Glomerular visceral epithelial cell (primary cell): ENCODE data around the gene TMEM132D.
"Not testable (repeated sequence)": the region's sequence is repeated elsewhere in the genome, so short reads cannot be mapped to it uniquely, and the experiment has no call there.

ENCODE experiments used
- DNase-seq: peaks from one replicate; pipeline ENCODE4 v3.0.0-alpha.2; 2016; ENCODE audit errors: extremely low spot score

TMEM132D gene

DNA sequence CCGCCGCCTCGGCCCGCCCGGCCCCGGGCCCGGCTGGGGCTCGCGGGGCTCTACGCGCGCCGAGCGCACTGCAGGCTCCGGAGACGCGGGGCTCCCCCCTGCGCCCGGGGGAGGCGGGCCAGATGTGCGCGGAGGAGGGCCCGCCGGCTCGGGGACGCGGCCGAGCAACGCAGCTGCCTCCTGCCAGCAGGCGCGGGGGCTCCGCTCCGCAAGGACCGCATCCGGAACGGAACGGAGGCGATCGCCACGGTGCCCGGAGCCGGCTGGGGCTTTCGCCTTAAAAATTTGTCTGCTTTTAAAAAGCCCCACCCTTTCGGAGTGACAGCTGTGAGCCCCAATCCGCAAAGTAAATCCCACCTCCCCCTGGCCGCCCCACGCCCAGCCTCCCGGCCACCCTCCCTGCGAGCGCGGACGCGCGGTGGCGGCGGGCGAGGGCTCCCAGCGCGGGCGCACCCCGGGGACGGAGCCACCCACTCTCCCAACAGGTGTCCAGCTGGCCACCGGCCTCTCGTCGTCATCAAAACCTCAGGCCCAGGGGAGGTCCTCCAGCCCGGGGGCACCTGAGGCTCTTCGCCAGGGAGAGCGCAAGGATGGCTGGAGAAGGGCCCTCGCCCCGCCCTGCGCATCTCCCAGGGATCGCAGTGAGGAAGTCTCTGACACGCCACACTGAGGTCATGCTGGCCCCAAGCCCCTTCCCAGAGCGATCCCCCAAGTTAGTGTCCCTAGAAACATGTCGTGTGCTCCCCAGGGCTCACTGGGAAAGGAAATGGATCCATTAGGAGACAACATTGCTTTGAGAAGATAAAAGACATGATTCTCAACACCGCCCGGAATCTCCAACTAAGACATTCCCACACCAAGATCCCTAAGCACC is at the start of gene TMEM132D:
TSS of gene TMEM132D (minus strand) at position 70 of the 874 bp plus-strand sequence.
- DNase-seq: no peak

DNA sequence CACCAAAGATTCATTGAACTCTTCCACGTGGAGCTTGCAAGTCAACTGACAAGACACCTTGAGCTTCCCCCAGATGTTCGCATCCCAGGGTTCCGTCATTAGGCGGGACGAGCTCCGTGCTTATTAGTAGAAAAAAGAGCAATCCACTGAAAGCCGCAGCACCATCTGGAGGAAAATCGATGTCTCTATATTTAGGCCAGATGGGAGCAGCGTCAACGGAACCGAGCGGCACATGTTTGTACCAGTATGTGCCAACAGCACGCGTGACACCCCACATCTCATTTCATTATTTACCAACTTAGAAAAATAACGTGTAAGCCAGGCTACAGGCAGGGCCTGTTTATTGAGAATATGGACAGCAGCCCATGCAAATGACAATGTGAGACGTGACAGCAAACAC is 45.8 kb upstream of the TMEM132D start:
- DNase-seq: no peak

DNA sequence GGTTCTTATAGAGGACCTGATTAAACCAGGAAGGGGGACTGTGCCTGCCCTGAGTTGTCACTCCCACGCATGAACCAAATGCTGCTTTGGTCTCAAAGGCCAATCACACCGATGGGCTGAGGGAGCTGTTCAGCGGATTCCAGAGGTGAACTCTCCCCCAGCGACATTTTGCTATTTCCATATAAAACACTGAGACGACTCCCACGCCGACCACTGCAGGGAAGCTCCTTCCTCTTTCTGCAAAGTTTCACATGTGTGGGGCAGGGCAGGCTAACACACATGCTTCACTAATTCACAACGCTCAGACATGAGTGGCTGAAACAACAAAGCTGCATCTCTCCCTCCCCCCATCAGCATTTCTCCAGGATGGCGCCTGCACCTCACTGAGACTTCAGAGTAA is 37.8 kb upstream of the TMEM132D start:
- DNase-seq: no peak

DNA sequence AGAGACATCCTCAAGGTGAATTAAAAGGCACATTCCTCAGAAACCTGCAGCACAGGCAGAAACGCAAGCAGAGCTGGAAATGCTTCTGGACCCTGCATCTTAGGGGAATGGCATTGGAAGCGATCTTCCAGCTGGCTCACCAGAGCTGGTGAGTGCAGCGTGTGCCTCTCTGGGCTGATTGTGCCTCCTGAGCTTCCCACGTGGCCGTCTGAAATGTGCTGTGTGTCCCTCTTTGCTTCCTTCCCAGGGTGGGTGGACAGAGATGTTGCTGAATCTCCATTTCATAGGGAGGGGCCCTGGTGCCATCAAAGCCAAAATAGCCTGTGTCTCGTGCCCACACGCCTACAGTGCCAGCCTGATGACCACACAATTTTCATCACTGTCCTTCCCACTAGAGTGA is 34.3 kb upstream of the TMEM132D start:
- DNase-seq: no peak

DNA sequence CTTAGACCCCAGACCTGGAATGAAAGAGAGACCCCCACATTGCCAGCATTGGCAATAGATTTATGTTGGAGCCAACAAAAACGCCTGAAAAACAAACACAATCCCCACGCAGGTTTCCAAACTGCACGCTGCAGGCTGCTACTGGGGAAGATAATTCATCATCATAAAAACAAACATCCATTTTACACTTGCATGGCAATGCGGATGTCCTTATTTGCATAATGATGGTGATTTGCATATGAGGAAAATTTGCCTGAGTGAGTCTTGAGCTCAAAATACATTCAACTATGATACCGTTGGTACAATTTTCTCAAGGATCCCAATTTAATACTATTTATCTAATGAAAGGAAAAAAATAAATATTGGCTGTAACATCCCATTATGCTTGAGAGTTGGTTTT is 33.6 kb upstream of the TMEM132D start:
- no peak for DNase-seq

DNA sequence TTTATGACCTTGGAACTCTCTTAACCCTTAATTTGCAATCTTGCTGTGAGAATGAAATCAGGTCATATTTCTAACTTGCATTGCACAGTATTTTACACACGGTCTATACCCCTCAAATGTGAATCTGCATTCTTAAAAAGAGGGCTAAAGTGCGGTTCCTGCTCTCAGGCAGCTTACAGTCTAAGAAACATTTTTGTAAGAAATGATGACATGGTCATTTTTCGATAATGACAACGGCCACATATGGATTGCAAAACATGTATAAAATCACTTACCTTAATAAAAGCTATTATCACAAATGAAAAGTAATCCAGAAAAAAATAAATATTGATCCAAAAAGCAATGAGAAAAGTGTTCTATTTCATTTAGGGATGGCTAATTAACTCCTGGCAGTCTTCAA is 24.8 kb upstream of the TMEM132D start:
- no peak for DNase-seq

DNA sequence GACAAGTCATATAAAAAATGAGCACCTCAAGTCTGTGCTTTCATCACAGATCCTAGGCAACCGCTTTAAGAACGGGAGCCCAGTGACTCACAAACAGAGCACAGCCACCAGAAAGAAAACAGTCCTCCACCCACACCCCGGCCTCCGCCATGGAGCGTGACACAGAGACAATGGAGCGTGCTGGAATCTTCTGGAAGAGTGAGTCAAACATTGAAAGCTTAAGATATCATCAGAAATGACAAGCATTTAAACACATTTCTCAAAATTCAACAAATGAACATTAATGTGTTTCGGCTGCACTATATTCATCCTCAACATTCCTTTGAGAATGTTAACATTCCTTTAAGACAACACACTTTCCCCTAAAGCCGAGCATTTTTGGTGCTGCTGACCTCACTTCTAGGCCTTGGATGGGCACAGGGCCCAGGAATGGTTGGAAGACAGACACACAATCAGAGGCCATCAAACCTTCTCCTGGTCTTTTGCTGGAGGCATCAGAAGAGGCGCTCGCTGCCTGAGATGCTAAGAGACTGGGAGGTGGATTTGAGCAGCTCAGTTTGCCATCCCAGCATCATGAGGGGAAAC is 23.6 kb upstream of the TMEM132D start:
- no peak for DNase-seq

DNA sequence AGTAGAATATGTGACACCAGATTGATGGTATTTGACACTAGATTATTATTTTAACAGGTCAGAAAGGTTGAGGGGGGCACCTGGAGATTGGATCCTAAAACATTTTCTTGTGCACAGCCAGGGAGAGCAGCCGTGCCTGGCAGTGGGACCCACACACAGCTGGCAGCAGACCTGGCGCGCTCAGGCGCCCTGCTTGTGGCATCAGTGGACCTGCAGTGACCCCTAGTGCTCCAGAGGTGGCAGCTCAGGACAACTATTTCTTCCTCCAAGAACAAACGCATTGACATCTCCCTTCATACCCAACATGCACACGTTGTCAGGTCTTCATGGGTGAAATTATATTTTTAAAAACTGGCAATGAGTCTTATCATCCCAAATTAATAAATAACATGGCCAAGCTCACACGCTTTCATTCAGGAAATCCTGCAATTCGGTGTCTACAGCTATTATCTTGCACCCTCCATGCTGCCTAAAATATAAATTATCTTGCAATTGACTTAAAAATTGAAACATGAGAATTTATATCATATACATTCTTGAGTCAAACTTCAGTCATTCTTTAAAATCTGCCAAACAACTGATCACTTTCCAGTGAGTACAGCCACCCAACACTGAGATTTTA is 7.7 kb upstream of the TMEM132D start:
- no peak for DNase-seq

DNA sequence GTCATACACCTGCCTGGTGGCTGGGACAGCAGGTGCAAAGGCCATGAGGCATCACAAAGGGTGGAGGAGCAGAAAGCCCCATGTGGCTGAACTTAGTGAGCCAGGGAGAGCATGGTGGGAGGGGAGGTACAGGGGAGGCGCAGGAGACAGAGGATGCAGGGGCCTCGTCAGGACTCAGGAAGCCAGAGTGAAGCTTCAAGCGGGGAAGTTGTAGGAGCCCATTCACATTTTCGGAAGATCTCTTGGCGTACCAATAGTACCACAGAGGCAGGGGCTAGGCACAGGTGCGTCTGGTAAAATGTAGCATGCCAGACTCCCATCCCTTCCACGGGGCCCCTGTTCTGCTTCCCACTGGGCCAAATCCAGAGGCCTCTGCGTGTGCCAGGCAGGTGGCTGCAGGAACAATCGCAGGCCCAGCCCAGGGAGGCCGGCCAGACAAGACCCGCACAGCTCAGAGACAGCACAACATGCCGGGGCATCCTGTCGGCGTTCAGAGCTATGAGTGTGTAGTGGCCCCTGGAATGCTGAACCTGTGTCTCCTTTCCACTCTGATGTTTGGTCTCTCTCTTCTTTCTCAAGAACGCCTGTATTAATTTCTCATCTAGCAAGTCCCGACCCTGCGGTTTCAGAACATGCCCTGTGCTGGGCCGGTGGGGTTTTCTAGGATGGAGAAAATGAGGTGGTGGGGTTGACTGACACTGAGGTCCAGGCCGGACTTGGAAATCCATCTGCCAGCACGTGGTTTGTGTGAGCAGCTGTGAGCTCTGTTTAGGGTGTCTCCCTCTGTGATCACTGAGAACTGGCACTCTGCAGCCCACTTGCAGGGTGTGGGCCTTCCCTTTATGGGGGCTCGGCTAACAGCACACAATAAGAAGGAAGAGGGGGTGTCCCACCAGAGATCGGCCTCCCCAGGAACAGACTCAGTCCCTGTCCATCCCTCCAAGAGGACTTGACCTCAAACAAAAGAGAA is 5.5 kb upstream of the TMEM132D start:
- DNase-seq: no peak

DNA sequence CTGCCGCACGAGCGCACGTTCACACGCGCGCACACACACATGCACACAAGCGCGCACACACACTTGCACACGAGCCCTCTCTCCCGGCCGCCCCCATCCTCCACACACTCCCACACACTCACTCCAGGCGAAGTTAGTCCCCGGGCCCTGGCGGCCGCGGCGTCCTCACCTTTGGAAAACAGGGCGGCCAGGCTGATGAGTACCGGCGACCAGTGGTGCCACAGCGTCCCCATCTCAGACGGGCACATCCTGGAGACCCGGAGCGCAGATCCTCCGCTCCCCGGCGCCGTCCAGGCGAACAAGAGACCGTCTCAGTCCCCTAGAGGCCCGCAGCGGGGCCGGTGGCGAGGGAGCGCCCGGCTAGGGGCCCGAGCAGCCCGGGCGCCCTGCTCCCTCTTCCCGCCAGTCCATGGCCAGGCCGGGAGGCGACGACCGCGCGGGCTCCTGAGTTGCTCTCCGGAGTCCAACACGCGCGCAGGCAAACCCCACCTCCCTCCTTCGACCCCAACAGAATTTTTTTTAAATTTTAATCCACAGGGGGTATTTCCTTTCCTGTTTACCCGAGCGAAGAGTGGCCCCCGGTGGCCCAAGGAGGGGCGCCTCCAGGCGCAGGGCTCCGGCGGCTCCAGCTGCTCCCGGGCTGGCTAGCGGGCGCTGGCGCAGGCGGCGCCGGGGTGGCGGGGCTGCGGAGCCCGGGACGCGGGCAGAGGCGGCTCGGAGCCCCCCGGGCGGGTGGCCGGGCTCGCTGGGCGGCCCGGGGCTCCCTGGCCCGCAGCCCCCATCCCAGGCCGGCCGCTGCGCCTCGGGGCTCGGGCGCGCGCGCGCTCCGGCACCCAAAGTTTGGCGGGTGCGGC is 506 bp downstream of the TMEM132D start:
- DNase-seq: no peak

DNA sequence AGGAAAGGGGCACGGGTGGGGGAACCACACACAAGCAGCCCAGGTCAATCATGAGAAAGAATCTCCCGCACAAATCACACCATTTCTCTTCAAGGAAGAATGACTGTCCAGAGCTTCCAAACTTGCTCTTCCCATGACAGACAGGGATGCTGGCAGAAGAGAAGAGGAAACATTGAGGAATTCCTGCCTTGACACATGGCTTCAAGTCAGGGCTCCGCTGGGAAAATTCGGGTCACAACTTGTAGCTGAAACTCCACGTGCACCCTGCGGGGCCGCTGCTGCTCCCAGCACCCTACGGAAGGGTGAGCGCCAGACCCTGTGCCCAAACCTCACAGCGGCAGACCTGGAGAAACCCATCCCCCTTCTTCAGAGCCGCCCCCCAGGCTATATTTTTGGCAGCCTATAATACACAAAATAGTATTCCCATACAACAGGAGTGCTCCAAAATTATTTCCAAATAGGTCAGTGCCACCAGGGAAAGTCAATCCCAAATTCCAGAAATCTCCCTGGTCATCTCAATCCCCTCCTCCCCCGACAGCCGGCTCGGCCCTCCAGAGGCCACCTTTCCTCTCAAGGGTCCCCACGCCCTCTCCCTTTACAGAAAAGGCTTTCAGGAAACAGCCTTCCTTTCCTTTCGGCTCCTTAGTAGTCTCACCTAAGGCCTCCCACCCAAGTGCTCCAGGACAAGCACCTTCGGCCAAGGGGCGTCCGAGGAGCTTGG is 1.3 kb downstream of the TMEM132D start:
- no peak for DNase-seq

DNA sequence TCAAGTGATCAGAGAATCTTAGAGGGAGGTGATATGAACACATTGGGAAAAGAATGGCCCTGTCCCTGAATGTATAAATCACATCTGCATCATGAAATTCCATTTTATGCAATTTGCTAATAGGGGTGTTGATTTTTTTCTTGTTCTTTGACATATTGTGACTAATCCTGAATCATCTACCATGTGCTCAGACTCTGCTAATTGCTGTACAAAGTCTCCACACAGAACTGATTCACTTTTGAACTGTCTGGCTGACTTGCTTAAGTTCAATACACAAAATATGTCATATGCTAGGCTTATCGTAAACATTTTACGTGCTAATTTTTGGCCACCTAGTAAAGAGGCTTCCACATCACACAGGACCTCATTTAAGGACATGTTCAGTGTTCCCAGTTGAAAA is 2.6 kb downstream of the TMEM132D start:
- no peak for DNase-seq

DNA sequence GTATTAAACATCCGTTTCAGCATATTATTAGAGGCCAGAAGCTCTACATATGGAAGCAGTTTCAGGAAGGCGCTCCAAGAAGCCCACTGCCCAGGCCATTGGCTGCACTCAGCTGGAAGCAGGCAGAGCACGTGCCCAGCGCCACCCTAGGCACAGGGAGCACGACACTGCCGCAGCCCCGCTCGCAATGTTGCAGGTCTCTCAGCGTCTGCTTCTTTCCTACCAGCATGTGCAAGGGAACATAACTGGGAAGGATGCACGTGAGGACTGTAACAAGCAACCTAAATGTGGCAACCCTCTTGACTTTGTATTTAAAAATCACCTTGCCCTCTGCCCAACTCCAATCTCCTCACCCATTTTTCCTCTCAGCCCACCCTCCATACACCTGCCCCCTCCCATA is 3.5 kb downstream of the TMEM132D start:
- no peak for DNase-seq

DNA sequence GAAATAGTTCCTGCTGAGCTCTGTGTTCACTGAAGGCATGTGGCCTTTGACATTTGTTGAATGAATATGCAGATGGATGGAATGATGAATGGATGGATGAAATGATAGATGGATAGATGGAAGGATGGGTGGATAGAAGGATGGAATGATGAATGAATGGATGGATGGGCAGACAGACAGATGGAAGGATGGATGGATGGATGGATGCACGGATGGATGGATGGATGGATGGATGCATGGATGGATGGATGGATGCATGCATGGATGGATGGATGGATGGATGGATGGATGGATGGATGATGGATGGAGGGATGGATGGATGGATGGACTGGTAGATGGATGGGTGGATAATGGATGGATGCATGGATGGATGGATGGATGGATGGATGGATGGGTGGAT is 4.8 kb downstream of the TMEM132D start:
- DNase-seq: not testable (repeated sequence)

DNA sequence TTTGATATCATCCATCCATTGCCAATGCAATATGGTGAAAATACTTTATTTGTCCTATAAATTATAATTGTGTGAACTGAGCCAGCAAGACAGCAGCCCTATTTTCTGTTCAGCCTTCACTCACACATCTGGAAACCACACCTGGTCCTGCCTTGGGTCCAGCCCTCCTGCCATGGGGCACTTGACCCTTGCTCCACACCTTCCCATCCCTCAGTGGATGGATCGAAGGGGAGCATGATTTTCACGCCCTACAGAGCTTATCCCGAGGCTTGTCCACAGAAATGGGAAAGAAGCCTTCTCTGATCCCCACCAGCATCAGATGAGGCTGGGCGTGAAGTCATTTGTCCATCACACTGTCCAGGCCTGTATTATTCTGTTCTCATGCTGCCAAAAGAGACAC is 10.1 kb downstream of the TMEM132D start:
- no peak for DNase-seq

DNA sequence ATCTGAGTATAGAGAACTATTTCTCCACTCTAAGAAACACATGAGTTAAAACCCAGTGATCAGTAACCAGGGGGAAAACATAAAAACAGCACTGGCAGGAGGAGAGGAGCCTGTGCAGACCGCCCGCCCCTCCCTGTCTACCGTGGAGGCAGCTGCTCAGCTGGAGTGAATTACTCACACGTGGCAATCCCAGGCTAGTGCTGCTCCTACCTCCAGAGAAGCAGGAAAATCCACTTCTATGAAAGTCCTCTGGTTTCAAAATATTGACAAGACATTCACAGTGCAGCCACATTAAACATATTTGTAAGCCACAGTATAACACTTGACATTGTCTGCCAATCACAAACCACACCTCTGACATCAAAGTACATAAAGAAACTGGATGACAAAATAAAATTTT is 16.7 kb downstream of the TMEM132D start:
- DNase-seq: no peak

DNA sequence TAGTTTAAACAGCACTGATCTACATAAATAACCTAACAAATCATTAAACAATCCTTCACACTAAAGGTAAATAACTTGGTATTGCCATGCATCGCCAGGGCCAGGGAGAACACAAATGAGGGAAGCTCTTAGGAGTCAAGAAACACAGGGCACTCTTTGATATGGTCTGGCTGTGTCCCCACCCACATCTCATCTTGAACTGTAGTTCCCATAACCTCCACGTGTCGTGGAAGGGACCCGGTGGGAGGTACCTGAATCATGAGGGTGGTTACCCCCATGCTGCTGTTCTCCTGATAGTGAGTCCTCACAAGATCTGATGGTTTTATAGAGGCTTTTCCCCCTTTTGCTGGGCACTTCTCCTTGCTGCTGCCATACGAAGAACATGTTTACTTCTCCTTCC is 17.3 kb downstream of the TMEM132D start:
- DNase-seq: no peak

DNA sequence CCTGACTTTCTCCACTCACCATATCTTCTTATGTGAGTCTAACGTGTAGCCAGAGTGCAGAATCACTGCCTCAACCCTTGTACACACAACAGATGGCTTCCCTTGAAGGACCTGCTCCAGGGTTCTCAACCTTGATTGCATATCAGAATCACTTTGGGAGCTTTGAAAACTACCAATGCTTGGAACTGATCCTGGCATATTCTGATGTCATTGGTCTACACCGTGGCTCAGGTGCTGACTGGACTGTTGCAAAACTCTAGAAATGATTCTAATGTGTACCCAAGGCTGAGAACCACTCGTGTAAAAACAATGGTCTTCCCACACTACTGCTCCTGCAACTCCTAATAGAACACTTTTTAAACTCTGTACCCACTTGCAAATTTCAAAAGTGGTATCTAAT is 18.5 kb downstream of the TMEM132D start:
- DNase-seq: no peak

DNA sequence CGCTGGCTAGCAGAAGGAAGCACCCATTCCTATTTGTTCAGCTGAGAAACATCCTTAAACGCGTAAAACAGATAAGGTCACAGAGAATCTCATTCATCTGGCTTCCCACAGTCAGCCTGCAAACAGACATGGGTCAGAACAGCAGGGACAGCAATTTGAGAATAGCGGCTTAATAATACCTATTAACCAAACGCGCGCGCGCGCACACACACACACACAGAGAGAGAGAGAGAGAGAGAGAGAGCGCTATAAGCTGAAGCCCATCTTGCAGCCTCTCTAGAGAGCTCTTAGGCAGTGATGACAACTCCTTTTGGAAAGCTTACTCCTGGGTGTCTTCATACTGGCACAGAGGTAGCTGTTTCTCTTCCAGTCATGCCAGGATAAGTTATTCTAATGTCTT is 26.4 kb downstream of the TMEM132D start:
- no peak for DNase-seq

DNA sequence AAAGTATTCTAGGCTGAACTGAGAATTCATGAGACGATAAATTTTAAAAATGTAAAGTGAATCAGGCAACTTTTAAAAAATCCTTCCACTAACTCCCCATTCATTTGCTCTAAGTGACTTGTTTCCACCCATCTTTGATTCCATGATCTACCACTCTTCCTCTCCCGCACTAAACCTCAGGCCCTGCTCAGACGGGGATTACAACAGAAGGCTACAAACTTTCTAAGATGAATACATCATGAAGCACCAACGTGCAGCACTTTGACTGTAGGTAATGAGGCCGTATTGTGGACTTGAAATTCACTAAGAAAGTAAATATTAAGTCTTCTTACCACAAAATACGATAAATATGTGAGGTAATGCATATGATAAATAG is 30.0 kb downstream of the TMEM132D start:
- DNase-seq: no peak
